ACC112 (cell line): Measurements from ENCODE around the gene MAPRE3.
"Not testable (repeated sequence)": the region's sequence is repeated elsewhere in the genome, so short reads cannot be mapped to it uniquely, and the experiment has no call there.

Experiments
- H2AFZ ChIP-seq: fragments of 200-600 bp; sonication (generic); one replicate; pipeline ENCODE4 v1.6.0; 2017; ENCODE audit warnings: antibody characterized with exemption, low read length; ENCODE audit not compliant: unreplicated experiment
- H3K27ac ChIP-seq: fragments of 200-600 bp; sonication (generic); 2 replicates; pipeline ENCODE4 v1.5.1; 2014; ENCODE audit warnings: low read depth, mild to moderate bottlenecking, antibody characterized with exemption, low read length, moderate library complexity
- H3K27me3 ChIP-seq: fragments of 200-600 bp; sonication (generic); 2 replicates; pipeline ENCODE4 v1.6.1; 2014; ENCODE audit warnings: mild to moderate bottlenecking, antibody characterized with exemption, low read length, moderate library complexity, mixed read lengths; ENCODE audit not compliant: insufficient read depth
- H3K36me3 ChIP-seq: fragments of 200-600 bp; sonication (generic); 2 replicates; pipeline ENCODE4 v1.6.1; 2016; ENCODE audit warnings: mild to moderate bottlenecking, antibody characterized with exemption, low read length, moderate library complexity, mixed read lengths; ENCODE audit not compliant: insufficient read depth
- H3K4me1 ChIP-seq: fragments of 200-600 bp; sonication (generic); one replicate; pipeline ENCODE4 v1.6.1; 2016; ENCODE audit warnings: low read length, mixed read lengths; ENCODE audit not compliant: insufficient read depth, unreplicated experiment, control insufficient read depth
- H3K4me3 ChIP-seq: fragments of 200-600 bp; sonication (generic); 2 replicates; pipeline ENCODE4 v1.5.1; 2014; ENCODE audit warnings: mild to moderate bottlenecking, low read depth, low read length
- H3K79me2 ChIP-seq: fragments of 200-600 bp; sonication (generic); one replicate; pipeline ENCODE4 v1.6.0; 2016; ENCODE audit warnings: low read length; ENCODE audit not compliant: control insufficient read depth, unreplicated experiment, insufficient read depth

Gene MAPRE3

GRCh38 chr2:27070653-27071276, 100.3 kb downstream of the MAPRE3 start:
- Histone ChIP-seq H3K4me3 (peak overlapping the region; percentile 100), H3K27me3 (no peaks in the 10 kb centered on the region), H3K36me3 (peaks cover 27% of the 10 kb centered on the region; the same call in 1 of the 2 replicates), H3K27ac (peak overlapping the region; percentile 68), H2AFZ (peak overlapping the region; percentile 95), H3K4me1 (peaks cover 43% of the 10 kb centered on the region), H3K79me2 (peaks cover 39% of the 10 kb centered on the region)

GRCh38 chr2:27071277-27071989, 101.0 kb downstream of the MAPRE3 start, which contains the start of gene OST4:
TSS of gene OST4 (minus strand) at chr2:27071654.
- H3K27ac ChIP-seq, result peak within 1 kb of the TSS; percentile 68
- H3K4me1 ChIP-seq, result peaks cover 43% of the 10 kb centered on the region
- H3K27me3 ChIP-seq, result no peaks in the 10 kb centered on the region
- H3K79me2 ChIP-seq, result peaks cover 39% of the 10 kb centered on the region
- H3K36me3 ChIP-seq, result peaks cover 25% of the 10 kb centered on the region; the same call in 1 of the 2 replicates
- peak within 1 kb of the TSS; percentile 100 for H3K4me3 ChIP-seq
- H2AFZ ChIP-seq, result peak within 1 kb of the TSS; percentile 95

GRCh38 chr2:27071990-27072830, 101.8 kb downstream of the MAPRE3 start:
- Histone ChIP-seq H3K79me2 (peaks cover 39% of the 10 kb centered on the region), H3K27ac (peak overlapping the region; percentile 40), H3K4me3 (peak overlapping the region; percentile 100), H3K27me3 (no peaks in the 10 kb centered on the region), H2AFZ (peak overlapping the region; percentile 35), H3K36me3 (peaks cover 25% of the 10 kb centered on the region; the same call in 1 of the 2 replicates), H3K4me1 (peaks cover 43% of the 10 kb centered on the region)

GRCh38 chr2:27072920-27073319, 102.5 kb downstream of the MAPRE3 start:
- peaks cover 21% of the 10 kb centered on the region; the same call in 1 of the 2 replicates for H3K36me3 ChIP-seq
- peak overlapping the region; percentile 100; the same call in 1 of the 2 replicates for H3K4me3 ChIP-seq
- H2AFZ ChIP-seq, result no peak overlapping the region
- H3K79me2 ChIP-seq, result peaks cover 34% of the 10 kb centered on the region
- peaks cover 45% of the 10 kb centered on the region for H3K4me1 ChIP-seq
- H3K27ac ChIP-seq, result peak overlapping the region; percentile 20
- no peaks in the 10 kb centered on the region for H3K27me3 ChIP-seq

- Histone ChIP-seq H3K4me3 (no peak overlapping the region), H3K36me3 (peaks cover 14% of the 10 kb centered on the region; the same call in 1 of the 2 replicates), H3K4me1 (peaks cover 45% of the 10 kb centered on the region), H3K79me2 (peaks cover 29% of the 10 kb centered on the region), H3K27ac (0 out of 2 replicates have a peak overlapping the region, but pooled peaks have one; percentile 5), H3K27me3 (no peaks in the 10 kb centered on the region), H2AFZ (peak overlapping the region; percentile 24)
Measured at GRCh38 chr2:27073782-27074181, 103.3 kb downstream of the MAPRE3 start.

GRCh38 chr2:27074738-27075565, 104.5 kb downstream of the MAPRE3 start:
- Histone ChIP-seq H3K4me3 (no peak overlapping the region), H3K79me2 (peaks cover 29% of the 10 kb centered on the region), H2AFZ (no peak overlapping the region), H3K27ac (no peak overlapping the region), H3K27me3 (no peaks in the 10 kb centered on the region), H3K4me1 (peaks cover 37% of the 10 kb centered on the region), H3K36me3 (peaks cover 2% of the 10 kb centered on the region; the same call in 1 of the 2 replicates)

GRCh38 chr2:27075566-27075871, 105.1 kb downstream of the MAPRE3 start:
- H3K27ac ChIP-seq, H3K27me3 ChIP-seq, H3K4me3 ChIP-seq, H3K36me3 ChIP-seq, H2AFZ ChIP-seq: not testable (repeated sequence)
- Histone ChIP-seq H3K4me1 (peaks cover 37% of the 10 kb centered on the region), H3K79me2 (peaks cover 29% of the 10 kb centered on the region)

GRCh38 chr2:27076323-27076722, 105.9 kb downstream of the MAPRE3 start:
- H3K4me3 ChIP-seq, result no peak overlapping the region
- peaks cover 23% of the 10 kb centered on the region for H3K79me2 ChIP-seq
- no peak overlapping the region for H2AFZ ChIP-seq
- H3K4me1 ChIP-seq, result peaks cover 42% of the 10 kb centered on the region
- H3K27me3 ChIP-seq, result no peaks in the 10 kb centered on the region
- H3K27ac ChIP-seq, result no peak overlapping the region
- H3K36me3 ChIP-seq, result no peaks in the 10 kb centered on the region
